Lower leg skin (tissue), 4 donors: ENCODE measurements around the gene CCNA2. TPM values are rescaled to one million over a fixed set of nuclear protein-coding genes. Genes with fewer than 3 reads are reported as not detected.

ENCODE experiments used
- DNase-seq, 2 donors: peaks; one replicate each; pipeline ENCODE4 v3.0.0-alpha.2; 2019; ENCODE audit warnings: low spot score in 2 of 2
- H3K4me3 ChIP-seq: fragments of 200-600 bp; sonication (generic); 2 replicates; pipeline ENCODE4 v1.5.1; 2017; ENCODE audit warnings: mild to moderate bottlenecking, low read depth; ENCODE audit not compliant: poor library complexity, severe bottlenecking
- CTCF ChIP-seq, 3 donors: fragments of 450-650 bp; IDR thresholded peaks; one replicate each; pipeline ENCODE4 v1.5.1; 2016; ENCODE audit warnings: antibody characterized with exemption in 3 of 3, mild to moderate bottlenecking in 3 of 3, moderate library complexity in 2 of 3
- POLR2A ChIP-seq, 2 donors: fragments of 450-650 bp; IDR thresholded peaks; one replicate each; pipeline ENCODE4 v1.6.1; 2016 to 2017; ENCODE audit warnings: antibody characterized with exemption in 2 of 2, mild to moderate bottlenecking in 1 of 2, moderate library complexity in 1 of 2
- WGBS, 2 donors: methylation state at CpG; one replicate each; pipeline ENCODE4 v1.1.5; 2018; 5-methylcytosine and 5-hydroxymethylcytosine counted together
- intact Hi-C: fragments of 100-400 bp; cut with DNase I; formaldehyde crosslinking; loops from one replicate; pipeline ENCODE4 v1.15.0; 2023; ENCODE audit warnings: low total_unique reads
- total RNA-seq, 4 donors: library from RNA; depleted of rRNA; stranded (reverse); fragments of >200 nt; gene quantifications; one replicate each; pipeline ENCODE4 v1.1.0, GENCODE V29; 2016

CCNA2 gene
- total RNA-seq, 4 donors from 2014 or later = 2.0 to 7.3 (median 4.0) TPM

GRCh38 chr4:121789455-121789854, 34.2 kb downstream of the CCNA2 start:
- intact Hi-C loops = no loop called here
- WGBS, 2 donors = 88 to 90% methylated on average over 1 of the region's 1 CpG
- DNase-seq = no peak
- H3K4me3 ChIP-seq = no peak overlapping the region
- TF ChIP-seq POLR2A (IDR thresholded peaks at IDR 0.05) (no peak), CTCF (IDR thresholded peaks at IDR 0.05) (no peak)

- WGBS, 2 donors = 90 to 91% methylated on average over 2 of the region's 2 CpGs
- DNase-seq = no peak
- intact Hi-C loops = no loop called here
- no peak overlapping the region for H3K4me3 ChIP-seq
- TF ChIP-seq CTCF (IDR thresholded peaks at IDR 0.05) (no peak), POLR2A (IDR thresholded peaks at IDR 0.05) (no peak)
Observed at GRCh38 chr4:121788896-121789295, 34.8 kb downstream of the CCNA2 start.

GRCh38 chr4:121786221-121786620, 37.5 kb downstream of the CCNA2 start:
- 72 to 76% methylated on average over 2 of the region's 2 CpGs for WGBS, 2 donors
- intact Hi-C loops = no loop called here
- TF ChIP-seq CTCF (IDR thresholded peaks at IDR 0.05) (no peak), POLR2A (IDR thresholded peaks at IDR 0.05) (no peak)
- no peak overlapping the region for H3K4me3 ChIP-seq
- no peak for DNase-seq

GRCh38 chr4:121785479-121785878, 38.2 kb downstream of the CCNA2 start:
- TF ChIP-seq POLR2A (IDR thresholded peaks at IDR 0.05) = no peak
- TF ChIP-seq CTCF (IDR thresholded peaks at IDR 0.05) = no peak
- H3K4me3 ChIP-seq = no peak overlapping the region
- intact Hi-C loops = no loop called here
- no peak for DNase-seq
- WGBS, 2 donors = 35 to 46% methylated on average over 4 of the region's 4 CpGs

- no peak for DNase-seq
- intact Hi-C loops = no loop called here
- H3K4me3 ChIP-seq = no peak overlapping the region
- WGBS, 2 donors = 11 to 19% methylated on average over 2 of the region's 2 CpGs
- no peak for TF ChIP-seq POLR2A (IDR thresholded peaks at IDR 0.05)
- no peak for TF ChIP-seq CTCF (IDR thresholded peaks at IDR 0.05)
Observed at GRCh38 chr4:121784975-121785374, 38.7 kb downstream of the CCNA2 start.

- no peak for DNase-seq
- H3K4me3 ChIP-seq = no peak overlapping the region
- intact Hi-C loops = no loop called here
- TF ChIP-seq POLR2A (IDR thresholded peaks at IDR 0.05) = no peak
- TF ChIP-seq CTCF (IDR thresholded peaks at IDR 0.05) = no peak
- 96 to 97% methylated on average over 1 of the region's 1 CpG for WGBS, 2 donors
Observed at GRCh38 chr4:121784401-121784800, 39.3 kb downstream of the CCNA2 start.
